Endothelial cell of umbilical vein (primary cell): Measurements from ENCODE around the gene RAP1GAP2. TPM values are rescaled to one million over a fixed set of nuclear protein-coding genes. Genes with fewer than 3 reads are reported as not detected.

Experiments used
- BruUV-seq: library from RNA; stranded (reverse); fragments of 400-500 nt; replicated peaks from 2 replicates; lab custom pipeline; 2021; lab: Mats Ljungman, UMichigan
- CTCF ChIA-PET: fragments of 300-600, 350-600 bp; sonication (Branson Sonifier 250); formaldehyde crosslinking; loops from one replicate; lab custom pipeline; 2021; ENCODE audit warnings: antibody characterized with exemption, inconsistent platforms; lab: Charles Lee
- POLR2A ChIA-PET: fragments of 300-600, 350-600 bp; sonication (Branson Sonifier 250); formaldehyde crosslinking; loops from one replicate; lab custom pipeline; 2021; ENCODE audit warnings: antibody characterized with exemption, inconsistent platforms; lab: Charles Lee
- DNase-seq: peaks from one replicate; pipeline ENCODE4 v3.0.0-alpha.2; 2011; ENCODE audit warnings: low read depth, low spot score
- FAIRE-seq: peaks from 2 replicates; lab custom pipeline; 2011; peaks lifted over from hg19 to GRCh38; lab: Jason Lieb, UNC
- H2AFZ ChIP-seq: 2 replicates; pipeline ENCODE4 v1.6.0; 2012; ENCODE audit warnings: low read depth, low read length, control low read depth, inconsistent platforms
- H3K27ac ChIP-seq: 2 replicates; pipeline ENCODE4 v1.5.1; 2011; ENCODE audit warnings: low read depth, mild to moderate bottlenecking, control low read depth, low read length, moderate library complexity; ENCODE audit not compliant: insufficient read depth
- H3K27me3 ChIP-seq, 2 experiments: 2 replicates each; pipeline versions ENCODE4 v1.6.0 to v1.6.1; 2011; ENCODE audit warnings: low read length in 2 of 2, mixed read lengths in 1 of 2; ENCODE audit not compliant: control insufficient read depth in 2 of 2, insufficient read depth in 2 of 2
- H3K36me3 ChIP-seq, 2 experiments: 2 replicates in 1 of 2; 3 replicates in 1 of 2; pipeline ENCODE4 v1.5.1; 2011; ENCODE audit warnings: low read length in 2 of 2, mild to moderate bottlenecking in 1 of 2, moderate library complexity in 1 of 2; ENCODE audit not compliant: control insufficient read depth in 2 of 2, insufficient read depth in 2 of 2; ENCODE audit errors: extremely low read depth in 1 of 2
- H3K4me1 ChIP-seq: 3 replicates; pipeline ENCODE4 v1.5.1; 2011; ENCODE audit warnings: mild to moderate bottlenecking, low read length; ENCODE audit not compliant: control insufficient read depth, insufficient read depth; ENCODE audit errors: extremely low read depth
- H3K4me2 ChIP-seq: 2 replicates; pipeline ENCODE4 v1.6.1; 2011; ENCODE audit warnings: low read length, control low read depth, mixed read lengths; ENCODE audit not compliant: insufficient read depth
- H3K4me3 ChIP-seq, 3 experiments: fragments of 200-600 bp in 1 of 3; sonication (generic), shearing (Covaris generic) in 1 of 3; replicated peaks in 1 of 3; 2 replicates each; pipeline ENCODE4 v1.5.1; 2011 to 2016; ENCODE audit warnings: control low read depth in 3 of 3, low read length in 3 of 3, mild to moderate bottlenecking in 2 of 3, inconsistent platforms in 1 of 3, low read depth in 1 of 3, moderate library complexity in 1 of 3; ENCODE audit not compliant: insufficient read depth in 1 of 3
- H3K79me2 ChIP-seq: 2 replicates; pipeline ENCODE4 v1.6.0; 2012; ENCODE audit warnings: low read length, inconsistent platforms; ENCODE audit not compliant: control insufficient read depth, insufficient read depth
- H3K9ac ChIP-seq: replicated peaks from 2 replicates; pipeline ENCODE3; 2011; ENCODE audit warnings: low read length, control low read depth; ENCODE audit not compliant: insufficient read depth; ENCODE audit errors: extremely low read depth
- H3K9me1 ChIP-seq: replicated peaks from 3 replicates; pipeline ENCODE4 v1.6.0; 2011; ENCODE audit warnings: mild to moderate bottlenecking, low read length; ENCODE audit not compliant: control insufficient read depth, insufficient read depth; ENCODE audit errors: extremely low read depth
- H3K9me3 ChIP-seq: replicated peaks from 2 replicates; pipeline ENCODE4 v1.5.1; 2012; ENCODE audit warnings: low read length, inconsistent platforms; ENCODE audit not compliant: control insufficient read depth, insufficient read depth
- H4K20me1 ChIP-seq: replicated peaks from 2 replicates; pipeline ENCODE3; 2011; ENCODE audit warnings: mild to moderate bottlenecking, low read length; ENCODE audit not compliant: control insufficient read depth, insufficient read depth; ENCODE audit errors: extremely low read depth
- EZH2 ChIP-seq: IDR thresholded peaks from 2 replicates; pipeline ENCODE4 v1.6.1; 2012; ENCODE audit warnings: borderline replicate concordance, low read depth, mild to moderate bottlenecking, moderate library complexity, low read length, inconsistent platforms; ENCODE audit not compliant: severe bottlenecking
- FOS ChIP-seq: IDR thresholded peaks from 2 replicates; pipeline ENCODE4 v1.6.1; 2011; ENCODE audit warnings: mild to moderate bottlenecking, low read length, moderate library complexity, borderline replicate concordance; ENCODE audit not compliant: insufficient read depth
- GATA2 ChIP-seq: IDR thresholded peaks from 2 replicates; pipeline ENCODE4 v1.7.0; 2011; ENCODE audit warnings: low read depth, mild to moderate bottlenecking, moderate library complexity, mixed read lengths, low read length; ENCODE audit not compliant: insufficient read length, insufficient read depth
- JUN ChIP-seq: IDR thresholded peaks from 2 replicates; pipeline ENCODE4 v1.6.1; 2011; ENCODE audit warnings: borderline replicate concordance, low read depth; ENCODE audit not compliant: insufficient read length, insufficient read depth
- MYC ChIP-seq: IDR thresholded peaks from one replicate; pipeline ENCODE4 v1.6.1; 2011; ENCODE audit warnings: mild to moderate bottlenecking, low read depth, low read length
- POLR2A ChIP-seq: IDR thresholded peaks from 2 replicates; pipeline ENCODE4 v1.6.1; 2012; ENCODE audit warnings: low read depth, mild to moderate bottlenecking, control low read depth, low read length
- POLR2AphosphoS5 ChIP-seq: IDR thresholded peaks from 2 replicates; pipeline ENCODE4 v1.6.1; 2012; ENCODE audit warnings: low read depth, mild to moderate bottlenecking, control low read depth, low read length, moderate library complexity; ENCODE audit not compliant: insufficient read depth
- dilution Hi-C: fragments of 300-500 bp; cut with MboI; formaldehyde crosslinking; loops from one replicate; pipeline ENCODE4 v1.15.0; 2019; ENCODE audit warnings: low sequenced_read_pairs; ENCODE audit not compliant: extremely low pct_ligation_motif_present
- intact Hi-C: fragments of 100-400 bp; cut with micrococcal nuclease; formaldehyde crosslinking; loops from one replicate; pipeline ENCODE4 v1.10.0; 2022
- polyA plus RNA-seq, 4 experiments: library from polyadenylated mRNA; depleted of rRNA in 3 of 4; stranded (reverse) in 3 of 4; unstranded in 1 of 4; fragments of >200 nt; gene quantifications; 2 replicates each; pipeline versions ENCODE4 v1.2.1 to v1.2.3, GENCODE V29; 2011 to 2012; ENCODE audit warnings: missing spikeins in 1 of 4
- total RNA-seq: library from RNA; stranded (reverse); gene quantifications from 2 replicates; pipeline ENCODE4 v1.2.3, GENCODE V29; 2021
- TF ChIP-seq, protein P1 (sequence below): IDR thresholded peaks from 2 replicates; pipeline ENCODE4 v1.6.1; 2011; ENCODE audit not compliant: insufficient read depth, insufficient read length
- TF ChIP-seq, protein P2 (sequence below), 2 donors: IDR thresholded peaks; 1 replicate in 1 of 2; 2 replicates in 1 of 2; pipeline ENCODE4 v1.5.1; 2011; ENCODE audit warnings: low read length in 2 of 2, mild to moderate bottlenecking in 2 of 2, moderate library complexity in 2 of 2, control low read depth in 1 of 2, inconsistent platforms in 1 of 2, low read depth in 1 of 2; ENCODE audit not compliant: insufficient read depth in 1 of 2; ENCODE audit errors: extremely low read depth in 1 of 2

Gene RAP1GAP2
- total and polyA plus RNA-seq, 2 donors (not counting 3 experiments of a cell fraction or from before 2014, with no cell fraction given), result 1.4 to 3.6 TPM

DNA sequence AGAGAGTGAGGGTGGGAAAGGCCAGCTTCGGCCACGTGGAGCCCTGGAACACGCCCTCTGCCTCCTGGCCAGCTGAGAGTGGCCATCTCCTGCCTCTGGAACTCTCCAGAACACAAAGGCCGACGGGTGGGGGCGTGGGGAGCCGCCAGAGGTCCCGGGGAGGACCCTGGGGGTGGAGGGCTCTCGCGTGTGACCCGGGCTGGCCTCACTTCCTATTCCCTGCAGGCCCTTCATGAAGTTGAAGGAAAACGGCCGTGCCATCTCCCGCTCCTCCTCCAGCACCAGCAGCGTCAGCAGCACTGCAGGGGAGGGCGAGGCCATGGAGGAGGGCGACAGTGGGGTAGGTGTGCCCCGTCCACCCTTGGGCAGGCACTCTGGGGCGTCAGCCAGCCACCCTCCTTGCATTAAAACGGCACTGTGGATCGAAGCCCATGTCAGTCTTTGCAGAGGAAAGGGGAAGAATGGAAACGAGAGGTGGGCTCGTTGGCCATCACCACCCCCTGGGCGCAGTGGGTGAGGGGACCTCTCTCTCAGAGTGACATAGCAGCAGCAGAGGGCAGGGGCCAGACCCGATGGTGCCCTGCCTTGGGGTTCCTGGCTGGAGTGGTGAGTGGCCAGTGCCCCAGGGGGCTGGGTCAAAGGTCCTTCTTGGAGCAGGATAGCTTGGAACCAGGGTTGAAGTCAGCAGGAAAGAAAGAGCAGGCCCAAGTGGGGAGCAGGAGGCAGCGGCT is 230.1 kb downstream of the RAP1GAP2 start:
- intact Hi-C loops, result no loop called here
- Histone ChIP-seq H3K4me3 (no peak overlapping the region), H3K27ac (no peak overlapping the region), H3K4me2 (no peak overlapping the region), H3K79me2 (no peaks in the 10 kb centered on the region), H4K20me1 (no peaks in the 10 kb centered on the region), H3K9me3 (no peaks in the 10 kb centered on the region), H2AFZ (no peak overlapping the region), H3K9ac (no peak overlapping the region), H3K27me3 (no peaks in the 10 kb centered on the region), H3K9me1 (no peaks in the 10 kb centered on the region), H3K36me3 (no peaks in the 10 kb centered on the region), H3K4me1 (peaks cover 16% of the 10 kb centered on the region)
- BruUV-seq, result no TSS peak
- no peak for DNase-seq
- TF ChIP-seq, protein P1, sequence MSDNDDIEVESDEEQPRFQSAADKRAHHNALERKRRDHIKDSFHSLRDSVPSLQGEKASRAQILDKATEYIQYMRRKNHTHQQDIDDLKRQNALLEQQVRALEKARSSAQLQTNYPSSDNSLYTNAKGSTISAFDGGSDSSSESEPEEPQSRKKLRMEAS, result no peak
- no peak for TF ChIP-seq JUN
- TF ChIP-seq GATA2, result no peak
- TF ChIP-seq MYC, result no peak
- no peak for TF ChIP-seq FOS
- TF ChIP-seq POLR2AphosphoS5, result no peak
- TF ChIP-seq EZH2, result no peak
- no peak for TF ChIP-seq POLR2A
- TF ChIP-seq, protein P2, sequence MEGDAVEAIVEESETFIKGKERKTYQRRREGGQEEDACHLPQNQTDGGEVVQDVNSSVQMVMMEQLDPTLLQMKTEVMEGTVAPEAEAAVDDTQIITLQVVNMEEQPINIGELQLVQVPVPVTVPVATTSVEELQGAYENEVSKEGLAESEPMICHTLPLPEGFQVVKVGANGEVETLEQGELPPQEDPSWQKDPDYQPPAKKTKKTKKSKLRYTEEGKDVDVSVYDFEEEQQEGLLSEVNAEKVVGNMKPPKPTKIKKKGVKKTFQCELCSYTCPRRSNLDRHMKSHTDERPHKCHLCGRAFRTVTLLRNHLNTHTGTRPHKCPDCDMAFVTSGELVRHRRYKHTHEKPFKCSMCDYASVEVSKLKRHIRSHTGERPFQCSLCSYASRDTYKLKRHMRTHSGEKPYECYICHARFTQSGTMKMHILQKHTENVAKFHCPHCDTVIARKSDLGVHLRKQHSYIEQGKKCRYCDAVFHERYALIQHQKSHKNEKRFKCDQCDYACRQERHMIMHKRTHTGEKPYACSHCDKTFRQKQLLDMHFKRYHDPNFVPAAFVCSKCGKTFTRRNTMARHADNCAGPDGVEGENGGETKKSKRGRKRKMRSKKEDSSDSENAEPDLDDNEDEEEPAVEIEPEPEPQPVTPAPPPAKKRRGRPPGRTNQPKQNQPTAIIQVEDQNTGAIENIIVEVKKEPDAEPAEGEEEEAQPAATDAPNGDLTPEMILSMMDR (IDR thresholded peaks at IDR 0.05; ENCODE audit: extremely low read depth in 1 of 2, insufficient read depth in 1 of 2, low read depth in 1 of 2, low read length in 2 of 2), result no peak
- no peak for FAIRE-seq
- POLR2A ChIA-PET, result no interaction called here
- CTCF ChIA-PET, result interaction anchor here (1.5 kb wide), 1 partner anchor 13 kb away, joined by 5 read pairs; no protein-coding TSS in a partner anchor
- dilution Hi-C loops, result no loop called here
